ENCODE measurements around the gene MTERF4.

- TF ChIP-seq POLR2AphosphoS5 (IDR thresholded peaks at IDR 0.05; ENCODE audit: low read depth) (no peak), REST (IDR thresholded peaks at IDR 0.05; ENCODE audit: insufficient replicate concordance, low read depth) (no peak)
These were observed 19.6 kb downstream of the MTERF4 start for GRCh38 chr2:241082341-241083090.

Measured in HL-60 (cell line).